Keratinocyte (primary cell): ENCODE measurements around the gene TMEM120B. TPM values are rescaled to one million over a fixed set of nuclear protein-coding genes. Genes with fewer than 3 reads are reported as not detected.

Experiments
- DNase-seq: peaks from one replicate; pipeline ENCODE4 v3.0.0-alpha.2; 2011; ENCODE audit warnings: low read depth, missing footprints, low spot score
- FAIRE-seq: peaks from 2 replicates; lab custom pipeline; 2011; peaks lifted over from hg19 to GRCh38; lab: Jason Lieb, UNC
- H2AFZ ChIP-seq: 2 replicates; pipeline ENCODE4 v1.6.0; 2012; ENCODE audit warnings: low read length, control low read depth, inconsistent platforms; ENCODE audit not compliant: control insufficient read depth
- H3K27ac ChIP-seq: 2 replicates; pipeline ENCODE4 v1.5.1; 2011; ENCODE audit warnings: low read length; ENCODE audit not compliant: control insufficient read depth, insufficient read depth
- H3K27me3 ChIP-seq: 3 replicates; pipeline ENCODE4 v1.6.0; 2011; ENCODE audit warnings: low read length; ENCODE audit not compliant: control insufficient read depth, insufficient read depth; ENCODE audit errors: extremely low read depth
- H3K36me3 ChIP-seq, 2 experiments: 2 replicates in 1 of 2; 3 replicates in 1 of 2; pipeline ENCODE4 v1.5.1; 2011; ENCODE audit warnings: low read length in 2 of 2, mild to moderate bottlenecking in 1 of 2; ENCODE audit not compliant: control insufficient read depth in 2 of 2, insufficient read depth in 2 of 2; ENCODE audit errors: extremely low read depth in 1 of 2
- H3K4me1 ChIP-seq: 3 replicates; pipeline ENCODE4 v1.5.1; 2011; ENCODE audit warnings: low read length; ENCODE audit not compliant: control insufficient read depth, insufficient read depth; ENCODE audit errors: extremely low read depth
- H3K4me2 ChIP-seq: 3 replicates; pipeline ENCODE4 v1.6.0; 2011; ENCODE audit warnings: low read depth, low read length; ENCODE audit not compliant: control insufficient read depth, insufficient read depth; ENCODE audit errors: extremely low read depth
- H3K4me3 ChIP-seq, 3 experiments: fragments of 200-600 bp in 1 of 3; sonication (generic) in 1 of 3; 2 replicates in 2 of 3; 3 replicates in 1 of 3; pipeline ENCODE4 v1.5.1; 2011 to 2016; ENCODE audit warnings: low read length in 3 of 3, mild to moderate bottlenecking in 3 of 3, control low read depth in 2 of 3, inconsistent platforms in 1 of 3, low read depth in 1 of 3, mixed read lengths in 1 of 3, mixed run types in 1 of 3, moderate library complexity in 1 of 3; ENCODE audit not compliant: control insufficient read depth in 2 of 3, insufficient read depth in 2 of 3; ENCODE audit errors: extremely low read depth in 1 of 3
- H3K79me2 ChIP-seq: 2 replicates; pipeline ENCODE4 v1.6.0; 2012; ENCODE audit warnings: low read length; ENCODE audit not compliant: control insufficient read depth, insufficient read depth
- H3K9ac ChIP-seq: 3 replicates; pipeline ENCODE4 v1.6.0; 2011; ENCODE audit warnings: low read length; ENCODE audit not compliant: control insufficient read depth, insufficient read depth; ENCODE audit errors: extremely low read depth
- H3K9me1 ChIP-seq: 3 replicates; pipeline ENCODE4 v1.6.0; 2011; ENCODE audit warnings: low read length; ENCODE audit not compliant: control insufficient read depth, insufficient read depth; ENCODE audit errors: extremely low read depth
- H3K9me3 ChIP-seq: 2 replicates; pipeline ENCODE4 v1.5.1; 2012; ENCODE audit warnings: low read depth, low read length; ENCODE audit not compliant: control insufficient read depth
- H4K20me1 ChIP-seq: 3 replicates; pipeline ENCODE4 v1.6.0; 2011; ENCODE audit warnings: low read length; ENCODE audit not compliant: control insufficient read depth, insufficient read depth; ENCODE audit errors: extremely low read depth
- CTCF ChIP-seq, 3 experiments: IDR thresholded peaks in 1 of 3; conservative IDR thresholded peaks in 1 of 3; optimal IDR thresholded peaks in 1 of 3; 2 replicates in 2 of 3; 3 replicates in 1 of 3; pipeline versions ENCODE3 to v1.5.1; 2011; ENCODE audit warnings: low read length in 3 of 3, mild to moderate bottlenecking in 3 of 3, moderate library complexity in 2 of 3, control low read depth in 1 of 3, inconsistent platforms in 1 of 3; ENCODE audit not compliant: insufficient read depth in 2 of 3; ENCODE audit errors: extremely low read depth in 1 of 3
- EZH2 ChIP-seq: IDR thresholded peaks from one replicate; pipeline ENCODE4 v1.6.1; 2012; ENCODE audit warnings: inconsistent platforms, mild to moderate bottlenecking, low read length, moderate library complexity
- dilution Hi-C: fragments of 300-500 bp; cut with MboI; formaldehyde crosslinking; loops from one replicate; pipeline ENCODE4 v1.7.0; 2020; ENCODE audit warnings: low sequenced_read_pairs; ENCODE audit not compliant: extremely low pct_ligation_motif_present
- polyA plus RNA-seq, 5 experiments: library from polyadenylated mRNA; depleted of rRNA in 3 of 5; stranded (reverse) in 3 of 5; stranded (forward) in 1 of 5; unstranded in 1 of 5; fragments of >200 nt; gene quantifications; 1 replicate in 1 of 5; 2 replicates in 3 of 5; 3 replicates in 1 of 5; pipeline versions ENCODE4 v1.2.1 to v1.2.3, GENCODE V29; 2011 to 2012; ENCODE audit warnings: missing spikeins in 2 of 5, low read depth in 1 of 5, low replicate concordance in 1 of 5

The TMEM120B gene
- polyA plus RNA-seq, 1 donor (not counting 4 experiments of a cell fraction or from before 2014, with no cell fraction given): 6.9 TPM

DNA sequence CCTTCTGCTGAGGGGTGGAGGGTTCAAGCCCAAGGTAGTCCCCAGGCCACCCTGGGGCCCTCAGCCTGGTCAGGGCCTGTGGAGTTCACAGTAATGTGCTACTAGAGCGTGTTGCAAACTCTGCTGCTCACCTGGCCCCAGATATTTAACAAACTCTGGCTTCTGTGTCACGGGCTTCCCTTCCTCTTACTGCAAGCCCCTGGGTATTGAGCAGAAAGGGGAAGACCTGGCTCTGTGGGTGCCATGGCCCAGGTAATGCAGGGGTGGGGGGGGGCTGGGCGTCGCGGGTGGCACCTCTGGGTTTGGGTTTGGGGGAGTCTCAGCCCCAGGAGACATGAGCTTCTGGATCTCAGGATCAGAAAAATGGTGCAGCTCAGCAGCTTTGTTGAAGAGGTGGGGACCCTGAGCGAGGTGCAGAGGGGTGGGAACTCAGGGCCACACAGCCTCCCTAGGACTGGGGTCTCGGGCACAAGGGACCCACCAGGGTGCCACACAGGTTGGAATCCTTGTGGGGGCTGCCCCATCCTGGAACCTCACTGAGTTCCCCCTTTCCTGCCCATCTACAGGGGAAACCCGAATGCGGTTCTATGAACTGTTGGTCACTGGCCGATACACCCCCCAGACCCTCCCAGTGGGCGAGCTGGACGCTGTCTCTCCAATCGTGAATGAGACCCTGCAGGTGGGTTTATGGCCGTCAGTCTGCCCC lies 95.2 kb downstream of the TMEM120B start:
- no peak overlapping the region for H2AFZ ChIP-seq
- H3K27ac ChIP-seq: no peak overlapping the region
- no peak overlapping the region for H3K4me2 ChIP-seq
- no peaks in the 10 kb centered on the region for H3K27me3 ChIP-seq
- H3K79me2 ChIP-seq: peaks cover 70% of the 10 kb centered on the region
- H3K9ac ChIP-seq: no peak overlapping the region
- TF ChIP-seq CTCF (optimal IDR thresholded peaks at IDR 0.05 in 1 of 3, IDR thresholded peaks at IDR 0.05 in 1 of 3, conservative IDR thresholded peaks at IDR 0.05 in 1 of 3; ENCODE audit: extremely low read depth in 1 of 3, insufficient read depth in 2 of 3, low read length in 3 of 3) (no peak), EZH2 (no peak)
- H3K4me3 ChIP-seq: no peak overlapping the region
- H3K9me3 ChIP-seq: no peaks in the 10 kb centered on the region
- H3K36me3 ChIP-seq: peaks cover 25 to 29% of the 10 kb centered on the region in 2 experiments
- no peak for DNase-seq
- dilution Hi-C loops: no loop called here
- peaks cover 20% of the 10 kb centered on the region for H4K20me1 ChIP-seq
- FAIRE-seq: no peak
- no peaks in the 10 kb centered on the region for H3K9me1 ChIP-seq
- peaks cover 32% of the 10 kb centered on the region for H3K4me1 ChIP-seq

- Histone ChIP-seq H3K4me2 (no peak overlapping the region), H3K9me3 (no peaks in the 10 kb centered on the region), H3K4me3 (no peak overlapping the region), H3K36me3 (peaks cover 32 to 33% of the 10 kb centered on the region in 2 experiments), H2AFZ (no peak overlapping the region), H3K9ac (no peak overlapping the region), H3K9me1 (no peaks in the 10 kb centered on the region), H3K79me2 (peaks cover 79% of the 10 kb centered on the region), H3K27me3 (no peaks in the 10 kb centered on the region), H3K4me1 (peaks cover 40% of the 10 kb centered on the region), H4K20me1 (peaks cover 20% of the 10 kb centered on the region), H3K27ac (no peak overlapping the region)
- DNase-seq (no peak), FAIRE-seq (no peak)
- dilution Hi-C loops: no loop called here
- TF ChIP-seq CTCF (optimal IDR thresholded peaks at IDR 0.05 in 1 of 3, IDR thresholded peaks at IDR 0.05 in 1 of 3, conservative IDR thresholded peaks at IDR 0.05 in 1 of 3; ENCODE audit: extremely low read depth in 1 of 3, insufficient read depth in 2 of 3, low read length in 3 of 3): no peak
- no peak for TF ChIP-seq EZH2
Measured at GRCh38 chr12:121808623-121809022, 96.1 kb downstream of the TMEM120B start.
